HepG2 (cell line): ENCODE results near the gene E2F1. TPM values are rescaled to one million over a fixed set of nuclear protein-coding genes. Genes with fewer than 3 reads are reported as not detected.

Source experiments
- CEBPB ChIP-seq: IDR thresholded peaks from 2 replicates; pipeline ENCODE4 v1.6.1; 2011; ENCODE audit warnings: low read depth, low read length, improper control_type of control experiment, borderline replicate concordance
- CEBPG ChIP-seq: IDR thresholded peaks from 2 replicates; pipeline ENCODE4 v1.6.1; 2016
- CREB3 ChIP-seq: sonication (generic); formaldehyde crosslinking; IDR thresholded peaks from 2 replicates; pipeline ENCODE4 v1.5.0; 2020; ENCODE audit warnings: missing genetic modification reagents
- ETV5 ChIP-seq: IDR thresholded peaks from 2 replicates; pipeline ENCODE4 v1.6.1; 2018; ENCODE audit warnings: missing biosample characterization, missing genetic modification reagents, inconsistent platforms, borderline replicate concordance
- FOXO1 ChIP-seq: sonication (generic); formaldehyde crosslinking; IDR thresholded peaks from 2 replicates; pipeline ENCODE4 v1.4.0; 2020; ENCODE audit warnings: missing genetic modification reagents
- MTF1 ChIP-seq: sonication (generic); formaldehyde crosslinking; IDR thresholded peaks from 2 replicates; pipeline ENCODE4 v1.5.0; 2020; ENCODE audit warnings: missing genetic modification reagents
- RARG ChIP-seq: sonication (generic); formaldehyde crosslinking; IDR thresholded peaks from 2 replicates; pipeline ENCODE4 v1.4.0; 2020; ENCODE audit warnings: low read depth, mild to moderate bottlenecking, missing genetic modification reagents
- RCOR2 ChIP-seq: IDR thresholded peaks from 2 replicates; pipeline ENCODE4 v1.6.1; 2016; ENCODE audit warnings: missing biosample characterization, missing genetic modification reagents
- RNF2 ChIP-seq: fragments of 450-650 bp; conservative IDR thresholded peaks from 2 replicates; pipeline ENCODE4 v1.6.1; 2016; ENCODE audit warnings: low read depth
- SPEN ChIP-seq: sonication (generic); formaldehyde crosslinking; IDR thresholded peaks from 2 replicates; pipeline ENCODE4 v1.5.1; 2020; ENCODE audit warnings: low read depth, mild to moderate bottlenecking, missing genetic modification reagents
- THRA ChIP-seq: sonication (generic); formaldehyde crosslinking; IDR thresholded peaks from 2 replicates; pipeline ENCODE4 v1.4.0; 2020; ENCODE audit warnings: missing genetic modification reagents, borderline replicate concordance
- ZBTB21 ChIP-seq: sonication (generic); formaldehyde crosslinking; IDR thresholded peaks from 2 replicates; pipeline ENCODE4 v1.4.0; 2020; ENCODE audit warnings: missing genetic modification reagents
- ZNF235 ChIP-seq: sonication (generic); formaldehyde crosslinking; IDR thresholded peaks from 2 replicates; pipeline ENCODE4 v1.8.1; 2023; ENCODE audit warnings: mild to moderate bottlenecking, missing genetic modification reagents, borderline replicate concordance
- ZNF543 ChIP-seq: sonication (generic); formaldehyde crosslinking; IDR thresholded peaks from 2 replicates; pipeline ENCODE4 v1.4.0; 2020; ENCODE audit warnings: mild to moderate bottlenecking, missing genetic modification reagents
- ZNF547 ChIP-seq: sonication (generic); formaldehyde crosslinking; IDR thresholded peaks from 2 replicates; pipeline ENCODE4 v1.5.1; 2020; ENCODE audit warnings: mild to moderate bottlenecking, missing genetic modification reagents
- ZNF607 ChIP-seq: sonication (generic); formaldehyde crosslinking; IDR thresholded peaks from 2 replicates; pipeline ENCODE4 v1.5.1; 2020; ENCODE audit warnings: missing genetic modification reagents, mild to moderate bottlenecking, borderline replicate concordance
- ZNF7 ChIP-seq: IDR thresholded peaks from 2 replicates; pipeline ENCODE4 v1.6.1; 2016; ENCODE audit warnings: missing biosample characterization, missing genetic modification reagents
- ZSCAN25 ChIP-seq: sonication (generic); formaldehyde crosslinking; IDR thresholded peaks from 2 replicates; pipeline ENCODE4 v1.8.0; 2022; ENCODE audit warnings: mild to moderate bottlenecking, missing genetic modification reagents
- polyA plus RNA-seq, 8 experiments: library from polyadenylated mRNA; depleted of rRNA in 3 of 8; stranded (reverse) in 7 of 8; unstranded in 1 of 8; fragments of >200 nt; fragmentation: Illumina TruSeq in 4 of 8; extraction: Trizol in 4 of 8; gene quantifications; 2 replicates each; pipeline versions ENCODE4 v1.2.1 to v1.2.3, GENCODE V29; 2011 to 2016; ENCODE audit warnings: low read depth in 4 of 8, missing spikeins in 1 of 8, mixed read lengths in 1 of 8; ENCODE audit not compliant: insufficient read depth in 1 of 8
- total RNA-seq, 5 experiments: library from RNA; depleted of rRNA; stranded (reverse); fragments of >200 nt; fragmentation: Illumina TruSeq; extraction: Trizol; gene quantifications; 2 replicates each; pipeline ENCODE4 v1.2.3, GENCODE V29; 2016; ENCODE audit warnings: low read depth in 1 of 5
- TF ChIP-seq, protein P1 (sequence below): sonication (generic); formaldehyde crosslinking; IDR thresholded peaks from 2 replicates; pipeline ENCODE4 v1.5.1; 2020; ENCODE audit warnings: missing genetic modification reagents, mild to moderate bottlenecking, borderline replicate concordance
- TF ChIP-seq, protein P2 (sequence below): sonication (generic); formaldehyde crosslinking; IDR thresholded peaks from 2 replicates; pipeline ENCODE4 v1.5.0; 2020; ENCODE audit warnings: mild to moderate bottlenecking, missing genetic modification reagents

E2F1 gene
- total and polyA plus RNA-seq, 2 of the 13 experiments (the other 11 are each of a cell fraction or from before 2014, with no cell fraction given), result 25.5 to 39.4 TPM

- 0 out of 2 replicates have a peak, but pooled peaks have one; percentile 18 for TF ChIP-seq ZNF235 (CRISPR knock-in tag)
- TF ChIP-seq, protein P1, sequence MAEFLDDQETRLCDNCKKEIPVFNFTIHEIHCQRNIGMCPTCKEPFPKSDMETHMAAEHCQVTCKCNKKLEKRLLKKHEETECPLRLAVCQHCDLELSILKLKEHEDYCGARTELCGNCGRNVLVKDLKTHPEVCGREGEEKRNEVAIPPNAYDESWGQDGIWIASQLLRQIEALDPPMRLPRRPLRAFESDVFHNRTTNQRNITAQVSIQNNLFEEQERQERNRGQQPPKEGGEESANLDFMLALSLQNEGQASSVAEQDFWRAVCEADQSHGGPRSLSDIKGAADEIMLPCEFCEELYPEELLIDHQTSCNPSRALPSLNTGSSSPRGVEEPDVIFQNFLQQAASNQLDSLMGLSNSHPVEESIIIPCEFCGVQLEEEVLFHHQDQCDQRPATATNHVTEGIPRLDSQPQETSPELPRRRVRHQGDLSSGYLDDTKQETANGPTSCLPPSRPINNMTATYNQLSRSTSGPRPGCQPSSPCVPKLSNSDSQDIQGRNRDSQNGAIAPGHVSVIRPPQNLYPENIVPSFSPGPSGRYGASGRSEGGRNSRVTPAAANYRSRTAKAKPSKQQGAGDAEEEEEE (CRISPR knock-in tag), result peak; percentile 79; the same call in 1 of the 2 replicates
- TF ChIP-seq ZNF7 (CRISPR knock-in tag), result no peak
- peak; percentile 96 for TF ChIP-seq FOXO1 (CRISPR knock-in tag)
- TF ChIP-seq RNF2, result peak; percentile 43; the same call in 1 of the 2 replicates
- TF ChIP-seq THRA (CRISPR knock-in tag), result peak; percentile 71; the same call in 1 of the 2 replicates
- TF ChIP-seq, protein P2, sequence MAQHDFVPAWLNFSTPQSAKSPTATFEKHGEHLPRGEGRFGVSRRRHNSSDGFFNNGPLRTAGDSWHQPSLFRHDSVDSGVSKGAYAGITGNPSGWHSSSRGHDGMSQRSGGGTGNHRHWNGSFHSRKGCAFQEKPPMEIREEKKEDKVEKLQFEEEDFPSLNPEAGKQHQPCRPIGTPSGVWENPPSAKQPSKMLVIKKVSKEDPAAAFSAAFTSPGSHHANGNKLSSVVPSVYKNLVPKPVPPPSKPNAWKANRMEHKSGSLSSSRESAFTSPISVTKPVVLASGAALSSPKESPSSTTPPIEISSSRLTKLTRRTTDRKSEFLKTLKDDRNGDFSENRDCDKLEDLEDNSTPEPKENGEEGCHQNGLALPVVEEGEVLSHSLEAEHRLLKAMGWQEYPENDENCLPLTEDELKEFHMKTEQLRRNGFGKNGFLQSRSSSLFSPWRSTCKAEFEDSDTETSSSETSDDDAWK (CRISPR knock-in tag), result no peak
- no peak for TF ChIP-seq MTF1 (CRISPR knock-in tag)
- TF ChIP-seq ZNF547 (CRISPR knock-in tag), result peak; percentile 66; the same call in 1 of the 2 replicates
- TF ChIP-seq CEBPB, result peak; percentile 44; the same call in 1 of the 2 replicates
- TF ChIP-seq ZBTB21 (CRISPR knock-in tag), result no peak
- peak; percentile 83 for TF ChIP-seq ZSCAN25 (CRISPR knock-in tag)
- peak; percentile 96 for TF ChIP-seq ZNF543
- TF ChIP-seq CEBPG (CRISPR knock-in tag), result peak; percentile 65
- TF ChIP-seq ETV5 (CRISPR knock-in tag), result peak; percentile 92
- TF ChIP-seq ZNF607 (CRISPR knock-in tag), result peak; percentile 76; the same call in 1 of the 2 replicates
- no peak for TF ChIP-seq RARG (CRISPR knock-in tag)
- TF ChIP-seq SPEN, result peak; percentile 86
- TF ChIP-seq CREB3 (CRISPR knock-in tag), result no peak
- peak; percentile 87 for TF ChIP-seq RCOR2 (CRISPR knock-in tag)
Measured at GRCh38 chr20:33701629-33702450, 15.7 kb upstream of the E2F1 start (continued).
